Stimulated activated CD4-positive, alpha-beta T cell treated with anti-CD3 and anti-CD28 coated beads, Interleukin-12 subunit alpha, Interleukin-12 subunit beta, amount 100 ng/mL, for 48 hours (primary cell): ENCODE data around the gene UXS1.
"Not testable (repeated sequence)": the region's sequence is repeated elsewhere in the genome, so short reads cannot be mapped to it uniquely, and the experiment has no call there.

Source experiments
- DNase-seq, 3 donors: peaks; one replicate each; pipeline ENCODE4 v3.0.0-alpha.2; 2020; ENCODE audit warnings: low read depth in 2 of 3, low spot score in 1 of 3

Gene UXS1

GRCh38 chr2:106193977-106194778 is at the start of gene UXS1:
Gene UXS1 (minus strand): TSS chr2:106194301. CDS start chr2:106194241, 60 bp downstream.
- DNase-seq = peak; percentile 95 to 98 (median 97)

GRCh38 chr2:106239491-106239890 is 45.4 kb upstream of the UXS1 start:
- not testable (repeated sequence) for DNase-seq

GRCh38 chr2:106235392-106235791 is 41.3 kb upstream of the UXS1 start:
- not testable (repeated sequence) for DNase-seq

- DNase-seq = no peak
These were observed 39.2 kb upstream of the UXS1 start for GRCh38 chr2:106233350-106233706.

GRCh38 chr2:106232638-106233349 is 38.7 kb upstream of the UXS1 start:
- DNase-seq = no peak

GRCh38 chr2:106223347-106223746 is 29.2 kb upstream of the UXS1 start:
- no peak for DNase-seq

GRCh38 chr2:106222057-106222456 is 28.0 kb upstream of the UXS1 start:
- DNase-seq = not testable (repeated sequence)

- DNase-seq = no peak
These were observed 25.7 kb upstream of the UXS1 start for GRCh38 chr2:106219813-106220212.

GRCh38 chr2:106219157-106219556 is 25.1 kb upstream of the UXS1 start:
- DNase-seq = not testable (repeated sequence)

GRCh38 chr2:106208874-106209273 is 14.8 kb upstream of the UXS1 start:
- DNase-seq = no peak

GRCh38 chr2:106208399-106208798 is 14.3 kb upstream of the UXS1 start:
- DNase-seq = no peak

GRCh38 chr2:106207246-106207645 is 13.1 kb upstream of the UXS1 start:
- no peak for DNase-seq

GRCh38 chr2:106205488-106205887 is 11.4 kb upstream of the UXS1 start:
- no peak for DNase-seq

- DNase-seq = not testable (repeated sequence)
These were observed 10.4 kb upstream of the UXS1 start for GRCh38 chr2:106204551-106204950.

GRCh38 chr2:106201661-106202060 is 7.6 kb upstream of the UXS1 start:
- DNase-seq = no peak

- no peak for DNase-seq
These were observed 3.8 kb upstream of the UXS1 start for GRCh38 chr2:106197878-106198277.

- DNase-seq = no peak
These were observed 1.9 kb upstream of the UXS1 start for GRCh38 chr2:106195981-106196380.

GRCh38 chr2:106195456-106195855 is 1.4 kb upstream of the UXS1 start:
- no peak for DNase-seq

GRCh38 chr2:106193690-106193976 is 468 bp downstream of the UXS1 start:
- DNase-seq = peak in 1 of 3 donors; percentile 8

- DNase-seq = peak; percentile 42 to 50 (median 46)
These were observed 1.1 kb downstream of the UXS1 start for GRCh38 chr2:106192752-106193689.

- no peak for DNase-seq
These were observed 2.5 kb downstream of the UXS1 start for GRCh38 chr2:106191511-106192016.
